ENCODE data around the gene NT5M.
"Not testable (repeated sequence)": the region's sequence is repeated elsewhere in the genome, so short reads cannot be mapped to it uniquely, and the experiment has no call there.

NT5M gene

GRCh38 chr17:17301659-17302058, 1.5 kb upstream of the NT5M start:
- no CpG with 5 or more reads among the region's 11 CpGs for WGBS, 2 donors (ENCODE audit: extremely low coverage in 2 of 2, insufficient read length in 2 of 2, insufficient replicate concordance in 1 of 2)
- H2BK5ac ChIP-seq (ENCODE audit: low read length); H2BK15ac ChIP-seq (ENCODE audit: low read length); H2BK120ac ChIP-seq (ENCODE audit: low read depth, low read length); H3K18ac ChIP-seq (ENCODE audit: low read length); H4K91ac ChIP-seq (ENCODE audit: low read depth, low read length, poor library complexity); H2AK5ac ChIP-seq (ENCODE audit: low read depth, low read length); H2BK12ac ChIP-seq (ENCODE audit: low read length); DNase-seq (ENCODE audit: low spot score); H4K8ac ChIP-seq (ENCODE audit: low read depth, low read length); H3K9me3 ChIP-seq (replicated peaks in 1 of 2; ENCODE audit: control insufficient read depth in 2 of 2, insufficient read depth in 1 of 2, low read depth in 1 of 2, low read length in 2 of 2); H3K23ac ChIP-seq (ENCODE audit: low read depth, low read length, poor library complexity); H3K4ac ChIP-seq (ENCODE audit: low read length); H3K9ac ChIP-seq (ENCODE audit: low read depth, low read length, poor library complexity); H3K14ac ChIP-seq (ENCODE audit: low read length); H3K79me1 ChIP-seq (ENCODE audit: low read depth, low read length); H3K36me3 ChIP-seq (replicated peaks in 1 of 2; ENCODE audit: control insufficient read depth in 2 of 2, insufficient read depth in 2 of 2, low read length in 2 of 2): not testable (repeated sequence)
- peaks cover 0 to 19% (median 2%) of the 10 kb centered on the region in 3 experiments for H3K27me3 ChIP-seq (ENCODE audit: control insufficient read depth in 3 of 3, insufficient read depth in 3 of 3, low read depth in 1 of 3, low read length in 3 of 3)
- peak overlapping the region; percentile 85 for H3K27ac ChIP-seq (replicated peaks; ENCODE audit: low read length)
- peak overlapping the region; percentile 83 for H2AFZ ChIP-seq (ENCODE audit: low read length)
- H3K4me3 ChIP-seq (ENCODE audit: low read length in 2 of 2) = peak overlapping the region; percentile 45 to 67
- H3K4me1 ChIP-seq (ENCODE audit: control insufficient read depth in 2 of 2, insufficient read depth in 1 of 2, low read depth in 1 of 2, low read length in 2 of 2) = peaks cover 5 to 12% of the 10 kb centered on the region in 2 donors
- peak overlapping the region; percentile 50 for H3K4me2 ChIP-seq (ENCODE audit: insufficient read depth, low read length, poor library complexity, severe bottlenecking)

GRCh38 chr17:17303847-17304490, 796 bp downstream of the NT5M start:
- no CpG with 5 or more reads among the region's 21 CpGs for WGBS, 2 donors (ENCODE audit: extremely low coverage in 2 of 2, insufficient read length in 2 of 2, insufficient replicate concordance in 1 of 2)

GRCh38 chr17:17304521-17304985, 1.4 kb downstream of the NT5M start:
- DNase-seq (ENCODE audit: low spot score) = no peak
- H2BK5ac ChIP-seq (ENCODE audit: low read length) = no peak overlapping the region
- no peak overlapping the region for H2BK120ac ChIP-seq (ENCODE audit: low read depth, low read length)
- H3K4me3 ChIP-seq (ENCODE audit: low read length in 2 of 2) = no peak overlapping the region
- no peak overlapping the region for H2AFZ ChIP-seq (ENCODE audit: low read length)
- H3K4me1 ChIP-seq (ENCODE audit: control insufficient read depth in 2 of 2, insufficient read depth in 1 of 2, low read depth in 1 of 2, low read length in 2 of 2) = peaks cover 5 to 12% of the 10 kb centered on the region in 2 donors
- H2AK5ac ChIP-seq (ENCODE audit: low read depth, low read length) = no peak overlapping the region
- WGBS, 2 donors (ENCODE audit: extremely low coverage in 2 of 2, insufficient read length in 2 of 2, insufficient replicate concordance in 1 of 2) = no CpG with 5 or more reads among the region's 2 CpGs
- no peak overlapping the region for H3K14ac ChIP-seq (ENCODE audit: low read length)
- no peaks in the 10 kb centered on the region for H3K79me1 ChIP-seq (ENCODE audit: low read depth, low read length)
- peaks cover 0 to 19% (median 2%) of the 10 kb centered on the region in 3 experiments for H3K27me3 ChIP-seq (ENCODE audit: control insufficient read depth in 3 of 3, insufficient read depth in 3 of 3, low read depth in 1 of 3, low read length in 3 of 3)
- H3K36me3 ChIP-seq (replicated peaks in 1 of 2; ENCODE audit: control insufficient read depth in 2 of 2, insufficient read depth in 2 of 2, low read length in 2 of 2) = peaks cover 0 to 4% of the 10 kb centered on the region in 2 donors
- no peak overlapping the region for H4K91ac ChIP-seq (ENCODE audit: low read depth, low read length, poor library complexity)
- no peak overlapping the region for H3K18ac ChIP-seq (ENCODE audit: low read length)
- H3K9me3 ChIP-seq (replicated peaks in 1 of 2; ENCODE audit: control insufficient read depth in 2 of 2, insufficient read depth in 1 of 2, low read depth in 1 of 2, low read length in 2 of 2) = no peaks in the 10 kb centered on the region
- no peak overlapping the region for H3K4me2 ChIP-seq (ENCODE audit: insufficient read depth, low read length, poor library complexity, severe bottlenecking)
- no peak overlapping the region for H2BK12ac ChIP-seq (ENCODE audit: low read length)
- no peak overlapping the region for H2BK15ac ChIP-seq (ENCODE audit: low read length)
- no peak overlapping the region for H3K4ac ChIP-seq (ENCODE audit: low read length)
- no peak overlapping the region for H3K23ac ChIP-seq (ENCODE audit: low read depth, low read length, poor library complexity)
- H3K27ac ChIP-seq (replicated peaks; ENCODE audit: low read length) = no peak overlapping the region
- no peak overlapping the region for H3K9ac ChIP-seq (ENCODE audit: low read depth, low read length, poor library complexity)
- no peak overlapping the region for H4K8ac ChIP-seq (ENCODE audit: low read depth, low read length)

More at GRCh38 chr17:17303847-17304490, 796 bp downstream of the NT5M start:
- Histone ChIP-seq H4K91ac (ENCODE audit: low read depth, low read length, poor library complexity) (no peak overlapping the region), H3K27ac (replicated peaks; ENCODE audit: low read length) (no peak overlapping the region), H4K8ac (ENCODE audit: low read depth, low read length) (no peak overlapping the region), H3K23ac (ENCODE audit: low read depth, low read length, poor library complexity) (no peak overlapping the region), H3K79me1 (ENCODE audit: low read depth, low read length) (no peaks in the 10 kb centered on the region), H3K4me1 (ENCODE audit: control insufficient read depth in 2 of 2, insufficient read depth in 1 of 2, low read depth in 1 of 2, low read length in 2 of 2) (peaks cover 5 to 12% of the 10 kb centered on the region in 2 donors), H2BK15ac (ENCODE audit: low read length) (peak overlapping the region; percentile 95), H3K4me3 (ENCODE audit: low read length in 2 of 2) (peak overlapping the region; percentile 78 to 90), H2AK5ac (ENCODE audit: low read depth, low read length) (no peak overlapping the region), H3K9ac (ENCODE audit: low read depth, low read length, poor library complexity) (no peak overlapping the region), H3K14ac (ENCODE audit: low read length) (no peak overlapping the region), H2AFZ (ENCODE audit: low read length) (peak overlapping the region; percentile 94), H3K4me2 (ENCODE audit: insufficient read depth, low read length, poor library complexity, severe bottlenecking) (peak overlapping the region; percentile 66), H3K27me3 (ENCODE audit: control insufficient read depth in 3 of 3, insufficient read depth in 3 of 3, low read depth in 1 of 3, low read length in 3 of 3) (peaks cover 0 to 19% (median 2%) of the 10 kb centered on the region in 3 experiments), H3K4ac (ENCODE audit: low read length) (no peak overlapping the region), H2BK12ac (ENCODE audit: low read length) (no peak overlapping the region), H2BK5ac (ENCODE audit: low read length) (no peak overlapping the region), H2BK120ac (ENCODE audit: low read depth, low read length) (no peak overlapping the region), H3K36me3 (replicated peaks in 1 of 2; ENCODE audit: control insufficient read depth in 2 of 2, insufficient read depth in 2 of 2, low read length in 2 of 2) (no peaks in the 10 kb centered on the region), H3K18ac (ENCODE audit: low read length) (peak overlapping the region; percentile 94), H3K9me3 (replicated peaks in 1 of 2; ENCODE audit: control insufficient read depth in 2 of 2, insufficient read depth in 1 of 2, low read depth in 1 of 2, low read length in 2 of 2) (no peaks in the 10 kb centered on the region)
- DNase-seq (ENCODE audit: low spot score) = no peak

GRCh38 chr17:17305281-17305801, 2.2 kb downstream of the NT5M start:
- Histone ChIP-seq H3K18ac (ENCODE audit: low read length) (no peak overlapping the region), H3K4me3 (ENCODE audit: low read length in 2 of 2) (no peak overlapping the region), H4K91ac (ENCODE audit: low read depth, low read length, poor library complexity) (no peak overlapping the region), H3K27ac (replicated peaks; ENCODE audit: low read length) (no peak overlapping the region), H3K36me3 (replicated peaks in 1 of 2; ENCODE audit: control insufficient read depth in 2 of 2, insufficient read depth in 2 of 2, low read length in 2 of 2) (peaks cover 0 to 5% of the 10 kb centered on the region in 2 donors), H2BK120ac (ENCODE audit: low read depth, low read length) (no peak overlapping the region), H2AFZ (ENCODE audit: low read length) (no peak overlapping the region), H3K4ac (ENCODE audit: low read length) (no peak overlapping the region), H3K4me1 (ENCODE audit: control insufficient read depth in 2 of 2, insufficient read depth in 1 of 2, low read depth in 1 of 2, low read length in 2 of 2) (peaks cover 5 to 12% of the 10 kb centered on the region in 2 donors), H3K9me3 (replicated peaks in 1 of 2; ENCODE audit: control insufficient read depth in 2 of 2, insufficient read depth in 1 of 2, low read depth in 1 of 2, low read length in 2 of 2) (no peaks in the 10 kb centered on the region), H2BK12ac (ENCODE audit: low read length) (no peak overlapping the region), H4K8ac (ENCODE audit: low read depth, low read length) (no peak overlapping the region), H3K4me2 (ENCODE audit: insufficient read depth, low read length, poor library complexity, severe bottlenecking) (no peak overlapping the region), H3K27me3 (ENCODE audit: control insufficient read depth in 3 of 3, insufficient read depth in 3 of 3, low read depth in 1 of 3, low read length in 3 of 3) (peaks cover 0 to 19% (median 2%) of the 10 kb centered on the region in 3 experiments), H2AK5ac (ENCODE audit: low read depth, low read length) (peak overlapping the region; percentile 68), H3K9ac (ENCODE audit: low read depth, low read length, poor library complexity) (no peak overlapping the region), H3K79me1 (ENCODE audit: low read depth, low read length) (no peaks in the 10 kb centered on the region), H2BK5ac (ENCODE audit: low read length) (no peak overlapping the region), H3K14ac (ENCODE audit: low read length) (no peak overlapping the region), H3K23ac (ENCODE audit: low read depth, low read length, poor library complexity) (peak overlapping the region; percentile 77), H2BK15ac (ENCODE audit: low read length) (no peak overlapping the region)
- no peak for DNase-seq (ENCODE audit: low spot score)
- no CpG with 5 or more reads among the region's 8 CpGs for WGBS, 2 donors (ENCODE audit: extremely low coverage in 2 of 2, insufficient read length in 2 of 2, insufficient replicate concordance in 1 of 2)

Measured in neuronal stem cell (in vitro differentiated cells).